ENCODE results near the gene ZNF428. TPM values are rescaled to one million over a fixed set of nuclear protein-coding genes. Genes with fewer than 3 reads are reported as not detected.

Gene ZNF428
- total and polyA plus RNA-seq, 10 donors = 19.9 to 54.7 (median 27.7) TPM

DNA sequence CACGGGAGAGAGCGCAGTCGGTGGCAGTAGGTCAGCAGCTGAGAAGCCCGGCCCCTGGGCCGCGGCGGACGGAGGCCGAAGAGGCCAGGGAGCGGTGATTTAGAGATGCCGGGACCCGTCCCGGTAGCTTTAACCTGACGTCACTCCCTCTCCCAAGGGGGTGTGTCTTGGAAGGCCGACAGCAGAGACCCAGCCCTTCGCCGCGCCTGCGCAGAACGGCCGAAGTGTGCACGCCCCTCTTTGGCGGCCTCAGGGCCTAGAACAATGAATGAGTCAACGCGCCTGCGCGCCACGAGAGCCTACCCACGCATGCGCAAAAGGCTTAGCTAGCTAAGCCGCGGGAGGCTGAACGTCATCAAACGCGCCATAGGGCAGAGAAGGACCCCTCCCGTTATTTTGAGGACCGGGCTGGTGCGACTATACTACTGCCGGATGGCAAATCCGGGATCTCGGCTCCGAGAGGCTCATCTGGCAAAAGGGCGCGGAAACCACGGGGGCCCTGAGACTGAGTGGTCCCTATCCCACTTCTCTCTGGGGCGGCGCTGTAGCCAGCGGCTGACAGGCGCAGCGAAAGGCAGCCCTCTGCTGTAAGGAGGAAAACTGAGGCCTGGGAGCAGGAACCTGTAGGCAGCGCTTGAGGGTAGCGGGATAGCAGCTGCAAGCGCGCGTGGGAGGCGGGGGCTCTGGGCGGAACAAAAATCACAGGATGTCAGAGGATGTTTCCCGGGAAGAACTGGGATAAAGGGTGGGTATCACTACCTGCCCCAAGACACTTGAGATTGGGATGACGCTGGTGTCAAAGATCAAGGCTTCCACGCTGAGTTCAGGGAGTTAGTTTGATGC is 23.2 kb downstream of the ZNF428 start, which contains the start of the genes IRGQ and ZNF576:
IRGQ (minus strand) TSS at position 136 of the 843 bp plus-strand sequence. CDS start 796 bp downstream, outside the sequence.
ZNF576 (plus strand) TSS at position 597 of the 843 bp plus-strand sequence. CDS start 514 bp downstream, outside the sequence.
- intact Hi-C loops (cut with DNase I; ENCODE audit: low total_unique reads) = no loop called here
- no peaks in the 10 kb centered on the region for H3K9me3 ChIP-seq
- 0 to 1% (median 0%) methylated on average over 27 to 60 of the region's 60 CpGs for WGBS, 5 donors

DNA sequence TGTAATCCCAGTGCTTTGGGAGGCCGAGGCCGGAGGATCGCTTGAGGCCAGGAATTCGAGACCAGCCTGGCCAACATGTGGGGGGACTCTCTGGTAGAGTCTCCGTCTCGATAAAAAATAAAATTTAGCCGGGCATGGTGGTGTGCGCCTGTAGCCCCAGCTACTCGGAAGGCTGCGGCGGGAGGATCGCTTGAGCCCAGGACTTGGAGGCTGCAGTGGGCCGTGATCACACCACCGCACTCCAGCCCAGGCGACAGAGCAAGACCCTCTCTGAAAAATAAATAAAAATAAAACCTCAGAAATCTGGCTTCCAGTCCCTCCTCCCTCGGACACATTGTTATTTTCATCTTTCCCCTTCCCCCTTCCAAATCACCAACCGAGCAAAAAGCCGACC is 23.8 kb downstream of the ZNF428 start:
- DNase-seq = peak; percentile 83
- H3K27ac ChIP-seq = peak overlapping the region; percentile 80 to 98 (median 97)
- intact Hi-C loops (cut with DNase I; ENCODE audit: low total_unique reads) = no loop called here

More for the DNA sequence above, 23.2 kb downstream of the ZNF428 start, which contains the start of the genes IRGQ and ZNF576:
- peaks cover 0 to 64% (median 41%) of the 10 kb centered on the region in 6 donors for H3K36me3 ChIP-seq
- peak within 1 kb of the TSS; percentile 50 to 83 (median 68) for H3K4me3 ChIP-seq
- H3K4me1 ChIP-seq = peaks cover 24 to 60% (median 46%) of the 10 kb centered on the region in 6 donors
- H3K27ac ChIP-seq = peak within 1 kb of the TSS; percentile 92 to 98 (median 97)
- no peaks in the 10 kb centered on the region for H3K27me3 ChIP-seq (replicated peaks in 1 of 7)
- DNase-seq = peak; percentile 100
- TF ChIP-seq, protein P1, sequence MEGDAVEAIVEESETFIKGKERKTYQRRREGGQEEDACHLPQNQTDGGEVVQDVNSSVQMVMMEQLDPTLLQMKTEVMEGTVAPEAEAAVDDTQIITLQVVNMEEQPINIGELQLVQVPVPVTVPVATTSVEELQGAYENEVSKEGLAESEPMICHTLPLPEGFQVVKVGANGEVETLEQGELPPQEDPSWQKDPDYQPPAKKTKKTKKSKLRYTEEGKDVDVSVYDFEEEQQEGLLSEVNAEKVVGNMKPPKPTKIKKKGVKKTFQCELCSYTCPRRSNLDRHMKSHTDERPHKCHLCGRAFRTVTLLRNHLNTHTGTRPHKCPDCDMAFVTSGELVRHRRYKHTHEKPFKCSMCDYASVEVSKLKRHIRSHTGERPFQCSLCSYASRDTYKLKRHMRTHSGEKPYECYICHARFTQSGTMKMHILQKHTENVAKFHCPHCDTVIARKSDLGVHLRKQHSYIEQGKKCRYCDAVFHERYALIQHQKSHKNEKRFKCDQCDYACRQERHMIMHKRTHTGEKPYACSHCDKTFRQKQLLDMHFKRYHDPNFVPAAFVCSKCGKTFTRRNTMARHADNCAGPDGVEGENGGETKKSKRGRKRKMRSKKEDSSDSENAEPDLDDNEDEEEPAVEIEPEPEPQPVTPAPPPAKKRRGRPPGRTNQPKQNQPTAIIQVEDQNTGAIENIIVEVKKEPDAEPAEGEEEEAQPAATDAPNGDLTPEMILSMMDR (IDR thresholded peaks at IDR 0.05 in 8 of 11, conservative IDR thresholded peaks at IDR 0.05 in 3 of 11) = no peak
- TF ChIP-seq POLR2A (IDR thresholded peaks at IDR 0.05) (peak in 2 of 3 donors; percentile 61 to 89), POLR2AphosphoS5 (IDR thresholded peaks at IDR 0.05) (peak; percentile 91 to 96 (median 95))

DNA sequence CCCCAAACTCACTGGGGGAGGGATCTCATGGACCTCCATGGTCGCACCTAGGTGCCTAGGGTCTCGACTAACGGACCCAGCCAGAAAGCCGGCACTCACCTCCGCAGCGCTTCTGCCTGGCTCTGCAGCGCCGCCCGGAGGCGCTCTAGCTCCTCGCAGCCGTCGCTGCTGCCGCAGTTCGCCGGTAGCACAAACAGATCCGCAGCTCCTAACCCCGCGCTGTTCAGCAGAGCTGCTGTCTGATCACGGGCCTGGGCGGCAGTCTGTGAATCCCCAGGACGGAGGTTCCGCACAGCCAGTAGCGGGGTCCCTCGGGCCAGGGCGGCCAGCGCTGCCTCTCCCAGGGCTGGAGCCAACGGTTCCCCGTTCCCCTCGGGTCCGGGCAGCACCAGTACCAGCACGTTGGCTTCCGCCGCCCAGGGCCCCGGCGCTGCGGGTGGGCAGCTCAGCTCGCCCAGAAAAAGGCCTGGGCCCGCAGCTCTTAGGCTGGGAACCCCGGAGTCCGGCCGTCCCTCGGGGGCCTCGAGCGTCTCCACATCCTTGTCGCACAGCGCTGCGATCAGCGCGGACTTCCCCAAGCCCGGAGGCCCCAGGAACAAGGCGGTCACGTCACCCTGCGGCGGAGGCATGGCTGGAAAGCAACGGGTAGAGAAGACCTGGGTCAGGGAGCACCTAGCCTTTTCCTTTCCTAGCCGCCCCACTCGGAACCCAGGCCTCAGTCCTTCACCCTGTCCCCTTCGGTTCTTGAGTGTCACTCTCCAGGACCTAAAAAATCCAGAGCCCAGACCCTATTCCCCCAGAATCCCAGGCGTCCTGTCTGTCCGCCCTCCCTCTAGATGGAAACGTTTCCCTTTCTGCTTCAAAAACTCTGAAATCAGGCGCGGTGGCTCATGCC is 24.5 kb downstream of the ZNF428 start:
- Histone ChIP-seq H3K9me3 (no peaks in the 10 kb centered on the region), H3K27me3 (replicated peaks in 1 of 7) (no peaks in the 10 kb centered on the region), H3K27ac (peak overlapping the region; percentile 80 to 98 (median 97)), H3K36me3 (peaks cover 0 to 64% (median 40%) of the 10 kb centered on the region in 6 donors), H3K4me3 (peak overlapping the region; percentile 47 to 83 (median 68)), H3K4me1 (peaks cover 28 to 67% (median 46%) of the 10 kb centered on the region in 6 donors)
- intact Hi-C loops (cut with DNase I; ENCODE audit: low total_unique reads) = no loop called here
- peak; percentile 91 for DNase-seq
- TF ChIP-seq POLR2A (IDR thresholded peaks at IDR 0.05) (no peak), POLR2AphosphoS5 (IDR thresholded peaks at IDR 0.05) (peak; percentile 19 to 80 (median 71))
- TF ChIP-seq, protein P1 (IDR thresholded peaks at IDR 0.05 in 8 of 11, conservative IDR thresholded peaks at IDR 0.05 in 3 of 11) = peak; percentile 72 to 93 (median 78)
- 1 to 2% (median 1%) methylated on average over 24 to 64 of the region's 64 CpGs for WGBS, 5 donors

More for the DNA sequence above, 23.8 kb downstream of the ZNF428 start:
- Histone ChIP-seq H3K27me3 (replicated peaks in 1 of 7) (no peaks in the 10 kb centered on the region), H3K4me1 (peaks cover 24 to 61% (median 46%) of the 10 kb centered on the region in 6 donors), H3K4me3 (peak overlapping the region; percentile 47 to 83 (median 68)), H3K36me3 (peaks cover 0 to 64% (median 43%) of the 10 kb centered on the region in 6 donors), H3K9me3 (no peaks in the 10 kb centered on the region)
- 1% methylated on average over 18 of the region's 18 CpGs for WGBS, 5 donors
- no peak for TF ChIP-seq POLR2AphosphoS5 (IDR thresholded peaks at IDR 0.05)
- TF ChIP-seq, protein P1 (IDR thresholded peaks at IDR 0.05 in 8 of 11, conservative IDR thresholded peaks at IDR 0.05 in 3 of 11) = no peak
- TF ChIP-seq POLR2A (IDR thresholded peaks at IDR 0.05) = no peak

Measured in spleen (tissue), 11 donors.